GM21723 (cell line): ENCODE results near the gene XYLT1.

ENCODE experiments used
- ATAC-seq: cut with Tn5 transposase; IDR thresholded peaks from one replicate; pipeline ENCODE4 v1.9.1; 2021; ENCODE audit warnings: mild to moderate bottlenecking, moderate library complexity; ENCODE audit not compliant: unreplicated experiment

Gene XYLT1

DNA sequence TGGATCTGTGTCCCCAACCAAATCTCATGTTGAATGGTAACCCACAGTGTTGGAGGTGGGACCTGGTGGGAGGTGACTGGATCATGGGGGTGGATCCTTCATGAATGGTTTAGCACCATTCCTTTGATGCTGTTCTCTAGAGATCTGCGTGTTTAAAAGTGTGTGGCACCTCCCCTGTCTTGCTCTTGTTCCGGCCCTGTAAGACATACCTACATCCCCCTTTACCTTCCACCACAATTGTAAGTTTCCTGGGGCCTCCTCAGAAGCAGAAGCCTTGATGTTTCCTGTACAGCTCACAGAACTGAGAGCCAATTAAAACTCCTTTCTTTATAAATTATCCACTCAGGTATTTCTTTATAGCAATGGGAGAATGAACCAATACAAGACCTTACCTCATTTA, 257.7 kb downstream of the XYLT1 start:
- no peak for ATAC-seq

DNA sequence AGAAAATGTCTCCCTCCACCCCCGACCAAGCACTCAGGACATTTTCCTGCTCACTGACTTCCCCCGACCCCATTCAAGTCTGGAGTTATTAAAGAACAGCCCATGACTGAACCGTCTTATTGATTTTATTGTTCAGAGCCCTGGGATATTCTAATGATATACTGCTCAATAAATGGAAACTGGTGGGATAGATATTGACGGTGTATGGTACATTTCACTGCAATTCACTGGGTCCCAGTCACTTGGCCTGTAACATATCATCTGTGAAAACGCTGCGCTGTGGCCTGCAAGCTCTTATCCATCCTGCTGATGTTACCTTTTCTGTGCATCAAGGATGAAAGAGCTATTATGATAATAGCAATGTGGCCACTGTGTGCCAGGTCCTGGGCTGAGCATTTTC, 258.2 kb downstream of the XYLT1 start:
- ATAC-seq, result no peak

DNA sequence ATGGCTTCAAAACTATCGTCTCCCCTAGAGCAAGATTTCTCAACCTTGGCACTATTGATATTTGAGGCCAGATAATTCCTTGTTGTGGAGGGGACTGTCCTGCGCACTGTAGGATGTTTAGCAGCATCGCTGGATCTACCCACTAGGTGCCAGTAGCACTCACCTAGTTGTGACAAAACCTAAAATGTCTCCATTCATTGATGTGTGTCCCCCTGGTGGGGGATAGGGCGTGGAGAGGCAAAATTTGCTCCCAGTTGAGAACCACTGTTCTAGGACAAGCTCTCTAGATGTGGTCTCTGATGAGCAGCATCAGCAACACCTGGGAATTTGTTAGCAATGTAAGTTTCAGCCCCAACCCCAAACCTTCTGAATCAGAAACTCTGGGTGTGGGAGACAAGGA, 259.0 kb downstream of the XYLT1 start:
- ATAC-seq, result no peak

DNA sequence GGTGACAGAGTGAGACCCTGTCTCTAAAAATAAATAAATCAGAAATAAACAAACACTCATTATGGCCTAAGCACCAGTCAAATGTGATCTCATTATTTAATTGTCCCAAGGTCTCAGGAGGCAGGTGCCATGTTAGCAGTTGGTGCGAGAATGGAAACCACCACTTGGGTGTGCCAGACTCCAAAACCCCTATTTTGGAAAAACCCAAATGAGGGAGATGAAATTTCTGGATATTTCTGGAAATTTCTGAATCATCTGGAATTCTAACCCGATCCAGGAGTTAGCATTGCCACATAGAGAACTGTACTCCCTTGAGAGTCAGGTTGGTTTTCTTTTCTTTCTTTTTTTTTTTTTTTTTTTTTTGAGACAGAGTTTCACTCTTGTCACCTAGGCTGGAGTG, 264.0 kb downstream of the XYLT1 start:
- ATAC-seq, result no peak

DNA sequence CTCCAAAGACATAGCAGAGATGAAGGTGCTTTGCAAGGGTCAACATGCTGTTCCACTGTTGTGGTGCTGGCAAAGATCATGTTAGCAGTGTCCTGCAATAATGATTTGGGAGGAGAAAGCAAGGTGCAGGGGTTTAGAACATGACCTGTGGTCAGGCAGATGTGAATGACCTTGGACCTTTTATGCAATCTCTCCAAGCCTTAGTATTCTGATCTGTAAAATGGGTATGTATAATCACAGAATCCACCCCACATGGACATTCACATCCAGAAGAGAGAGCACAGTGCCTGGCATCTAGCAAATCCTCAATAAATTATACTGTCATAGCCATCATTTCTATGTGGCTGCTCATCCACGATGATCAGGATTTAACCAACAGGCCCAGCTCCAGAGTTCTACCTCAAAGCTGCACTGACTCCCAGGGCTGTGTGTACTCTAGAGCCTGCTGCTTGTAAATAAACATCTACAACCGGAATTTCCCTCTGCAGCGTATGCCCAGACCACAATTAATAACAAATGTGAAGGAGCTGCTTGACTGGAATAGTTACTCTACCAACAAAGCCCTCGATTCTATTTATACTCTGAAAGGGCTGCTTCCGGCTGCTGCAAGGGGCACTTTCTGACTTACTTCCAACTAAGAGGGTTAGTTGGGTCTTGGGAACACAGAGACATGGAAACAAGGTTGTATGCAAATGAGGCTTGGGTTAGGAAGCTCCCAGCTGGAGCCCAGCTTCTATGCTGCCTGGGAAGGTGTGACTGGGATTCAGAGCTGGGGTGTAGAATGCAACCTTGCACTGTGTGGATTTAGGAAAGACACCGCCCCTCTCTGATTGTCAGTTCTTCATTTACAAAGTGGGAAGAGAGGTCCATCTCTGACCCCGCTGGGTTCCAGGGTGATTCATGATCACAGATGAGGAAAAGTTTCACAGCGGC, 265.2 kb downstream of the XYLT1 start:
- no peak for ATAC-seq

DNA sequence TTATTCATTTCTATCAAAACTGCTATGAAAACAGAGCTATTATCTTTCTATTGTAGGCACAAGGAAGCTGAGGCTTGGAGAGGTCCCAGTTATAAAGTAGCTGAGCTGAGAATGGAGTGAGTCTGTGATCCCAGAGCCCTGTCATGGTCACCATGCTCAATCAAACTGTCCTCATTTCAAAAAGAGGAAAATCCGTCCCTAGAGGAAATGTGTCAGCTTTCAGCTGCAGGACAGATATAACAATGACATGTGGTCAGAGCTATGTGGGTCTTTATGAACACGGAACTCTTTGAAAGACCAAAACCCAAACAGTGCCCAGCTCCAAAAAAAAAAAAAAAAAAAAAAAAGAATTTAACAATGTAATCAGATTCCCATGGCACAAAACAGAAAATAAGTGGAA, 266.1 kb downstream of the XYLT1 start:
- ATAC-seq, result no peak

DNA sequence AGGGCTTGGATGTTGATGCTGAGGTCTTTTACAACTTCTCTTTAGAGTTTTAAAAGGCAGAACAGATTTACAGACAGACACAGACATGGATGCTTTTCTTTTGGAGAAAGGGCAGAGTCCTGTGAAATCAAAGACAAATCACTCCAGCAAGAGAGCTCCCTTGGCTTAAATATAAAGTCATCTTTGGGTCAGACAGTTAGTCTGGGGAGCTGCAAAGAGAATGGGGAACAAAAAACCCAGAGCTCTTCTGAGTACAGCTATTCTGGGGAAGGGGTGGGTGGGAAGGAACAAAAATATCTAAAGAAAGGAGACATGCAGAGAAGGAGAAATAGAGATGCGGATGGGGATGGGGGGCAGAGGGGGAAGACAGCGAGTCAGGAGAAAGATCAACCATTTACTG, 266.6 kb downstream of the XYLT1 start:
- no peak for ATAC-seq

DNA sequence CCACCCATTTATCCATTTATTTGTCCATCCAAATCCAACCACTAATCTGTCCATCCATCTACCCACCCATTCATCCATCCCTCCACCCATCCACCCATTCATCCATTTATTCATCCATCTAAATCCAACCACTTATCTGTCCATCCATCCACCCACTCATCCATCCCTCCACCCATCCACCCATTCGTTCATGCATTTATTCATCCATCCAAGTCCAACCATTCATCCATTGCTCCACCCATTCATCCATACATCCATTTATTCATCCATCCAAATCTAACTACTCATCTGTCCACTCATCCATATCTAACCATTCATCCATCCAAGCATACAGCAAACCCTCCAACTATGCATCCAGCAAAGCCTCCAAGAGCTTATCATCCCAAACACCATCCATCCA, 267.3 kb downstream of the XYLT1 start:
- no peak for ATAC-seq

DNA sequence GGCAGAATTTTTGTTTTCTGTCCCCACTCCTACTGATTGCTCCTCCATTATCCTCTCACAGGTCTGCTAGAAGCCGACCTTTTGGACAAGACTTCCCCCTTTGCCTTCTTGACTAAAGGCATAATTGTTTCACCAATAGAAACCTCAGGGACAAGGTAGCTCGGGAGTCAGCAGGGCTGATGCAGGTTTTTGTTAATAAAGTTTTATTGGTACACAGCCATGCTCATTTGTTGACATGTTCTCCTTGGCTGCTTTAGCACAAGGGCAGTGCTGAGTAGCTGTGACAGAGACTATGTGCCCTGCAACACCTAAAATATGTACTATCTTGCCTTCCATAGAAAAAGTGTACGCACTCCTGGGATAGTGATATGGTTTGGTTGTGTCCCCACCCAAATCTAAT, 271.6 kb downstream of the XYLT1 start:
- no peak for ATAC-seq

DNA sequence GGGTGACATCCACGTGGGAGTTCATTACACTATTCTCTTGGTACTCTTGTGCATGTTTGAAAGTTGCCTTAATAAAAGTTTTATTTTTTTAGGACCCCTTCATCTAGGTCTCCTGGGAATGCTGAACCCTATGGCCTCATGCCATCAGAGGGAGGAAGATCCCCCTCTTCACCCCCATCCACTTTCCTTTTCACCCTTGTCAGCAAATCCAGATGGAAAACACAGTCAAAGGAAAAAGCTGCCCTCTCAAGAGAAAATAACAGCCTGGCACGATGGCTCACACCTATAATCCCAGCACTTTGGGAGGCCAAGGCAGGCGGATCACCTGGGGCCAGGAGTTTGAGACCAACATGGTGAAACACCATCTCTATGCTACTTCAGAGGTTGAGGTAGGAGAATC, 274.2 kb downstream of the XYLT1 start:
- ATAC-seq, result no peak

DNA sequence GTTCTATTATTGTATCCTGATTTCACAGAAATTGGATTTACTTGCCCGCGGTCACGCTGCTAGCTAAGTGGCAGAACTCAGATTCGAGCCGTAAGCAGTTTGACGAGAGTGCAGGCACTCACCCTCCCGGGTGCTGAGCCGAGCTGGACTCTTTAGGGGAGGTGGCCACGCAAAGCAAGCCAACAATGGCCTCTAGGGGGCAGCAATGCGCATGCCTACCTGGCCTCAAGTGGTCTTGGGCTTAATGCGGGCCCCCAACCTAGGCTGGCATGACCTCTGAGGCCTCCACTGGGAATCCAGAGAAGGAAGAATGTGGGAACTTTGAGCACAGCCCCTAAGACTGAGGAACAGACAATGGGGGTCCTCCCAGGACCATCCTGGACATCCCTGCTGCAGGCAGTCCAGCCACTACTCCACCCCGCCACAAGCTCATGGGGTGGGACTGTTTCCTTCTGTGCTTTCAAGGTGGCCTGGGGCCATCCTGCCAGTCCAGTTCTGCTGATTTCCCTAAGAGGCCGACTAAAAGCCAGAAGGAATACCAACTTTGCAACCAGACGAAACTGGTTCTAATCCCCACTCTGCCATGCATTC, 276.5 kb downstream of the XYLT1 start:
- no peak for ATAC-seq

DNA sequence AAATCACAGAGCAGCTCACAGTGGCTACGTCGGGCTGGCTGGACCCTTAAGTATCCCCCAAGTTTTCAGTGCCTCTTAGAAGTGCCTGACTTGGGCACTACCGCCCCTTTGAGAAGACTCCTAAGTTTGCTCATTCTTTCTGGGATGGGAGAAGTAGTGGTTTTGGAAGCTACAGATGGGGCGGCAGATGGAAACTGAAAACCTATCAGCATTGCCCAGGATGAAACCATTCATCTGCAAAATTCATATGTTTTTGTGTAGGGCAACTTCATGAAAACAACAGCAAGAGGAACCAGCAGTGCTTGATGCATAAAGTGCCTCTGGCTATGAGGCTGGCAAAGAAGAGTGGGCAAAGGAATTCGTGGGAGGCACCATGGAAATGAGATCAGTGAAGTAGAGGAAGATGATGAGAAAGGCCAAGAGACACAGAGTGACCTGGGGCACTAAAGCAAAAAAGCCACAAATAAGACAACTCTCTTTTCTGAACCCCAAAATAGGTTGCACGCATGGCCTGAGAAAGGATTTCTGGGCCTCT, 277.1 kb downstream of the XYLT1 start:
- ATAC-seq, result no peak

DNA sequence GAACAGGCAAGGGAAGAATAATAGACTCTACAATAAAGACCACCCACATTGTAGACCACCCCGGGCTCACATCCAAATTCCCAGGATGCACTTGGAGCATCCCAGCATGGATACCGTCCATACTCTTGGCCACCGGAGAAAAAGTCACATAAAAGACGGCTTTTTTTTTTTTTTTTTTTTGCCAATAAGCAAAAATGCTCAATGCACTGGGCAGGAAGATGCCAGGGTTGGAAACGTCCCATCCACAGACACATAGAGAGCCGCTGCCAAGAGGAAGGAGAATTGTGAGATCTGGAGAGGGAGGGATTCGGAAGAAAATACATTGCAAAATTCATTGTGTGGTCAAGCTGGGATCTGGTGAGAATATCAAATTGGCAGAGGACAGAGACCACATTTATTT, 286.7 kb downstream of the XYLT1 start:
- ATAC-seq, result no peak

DNA sequence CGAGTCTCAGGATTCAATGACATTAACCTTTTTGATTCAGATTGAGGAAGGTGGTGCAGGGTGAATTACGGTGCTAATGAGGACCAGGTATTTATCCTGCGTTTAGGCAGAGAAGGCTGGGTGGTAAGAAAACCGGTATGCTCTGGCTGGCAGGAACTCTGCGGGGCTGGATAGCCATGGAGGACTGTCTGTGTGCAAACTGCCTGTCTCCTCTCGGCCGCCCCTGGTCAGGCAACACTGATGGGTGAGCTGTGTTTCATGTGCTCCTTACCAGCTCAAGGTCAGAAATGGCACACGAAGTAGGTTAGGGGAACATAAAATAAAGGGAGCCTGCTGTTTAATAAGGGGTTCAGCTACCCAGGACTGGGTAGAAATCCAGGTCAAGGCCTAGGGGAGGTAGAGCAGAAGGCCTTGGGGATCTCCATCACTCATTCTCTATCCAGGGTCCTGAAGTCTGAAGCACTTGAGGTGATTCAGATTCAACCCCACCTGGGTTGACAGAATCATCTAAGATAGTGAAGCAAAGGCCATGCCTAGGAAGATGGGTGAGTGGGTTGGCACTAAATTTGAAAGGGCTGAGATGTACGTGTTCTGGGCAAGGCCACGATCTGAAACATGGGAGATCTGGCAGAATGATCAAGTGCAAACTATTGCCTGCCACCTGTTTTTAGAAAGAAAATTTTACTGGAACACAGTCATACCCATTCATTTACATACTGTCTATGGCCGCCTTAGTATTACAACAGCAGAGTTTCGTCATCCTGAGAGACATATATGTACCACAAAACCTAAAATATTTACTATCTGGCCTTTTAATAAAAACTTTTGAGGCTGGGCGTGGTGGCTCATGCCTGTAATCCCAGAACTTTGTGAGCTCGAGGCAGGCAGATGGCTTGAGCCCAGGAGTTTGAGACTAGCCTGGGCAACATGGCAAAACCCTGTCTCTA, 292.5 kb downstream of the XYLT1 start:
- ATAC-seq, result no peak

DNA sequence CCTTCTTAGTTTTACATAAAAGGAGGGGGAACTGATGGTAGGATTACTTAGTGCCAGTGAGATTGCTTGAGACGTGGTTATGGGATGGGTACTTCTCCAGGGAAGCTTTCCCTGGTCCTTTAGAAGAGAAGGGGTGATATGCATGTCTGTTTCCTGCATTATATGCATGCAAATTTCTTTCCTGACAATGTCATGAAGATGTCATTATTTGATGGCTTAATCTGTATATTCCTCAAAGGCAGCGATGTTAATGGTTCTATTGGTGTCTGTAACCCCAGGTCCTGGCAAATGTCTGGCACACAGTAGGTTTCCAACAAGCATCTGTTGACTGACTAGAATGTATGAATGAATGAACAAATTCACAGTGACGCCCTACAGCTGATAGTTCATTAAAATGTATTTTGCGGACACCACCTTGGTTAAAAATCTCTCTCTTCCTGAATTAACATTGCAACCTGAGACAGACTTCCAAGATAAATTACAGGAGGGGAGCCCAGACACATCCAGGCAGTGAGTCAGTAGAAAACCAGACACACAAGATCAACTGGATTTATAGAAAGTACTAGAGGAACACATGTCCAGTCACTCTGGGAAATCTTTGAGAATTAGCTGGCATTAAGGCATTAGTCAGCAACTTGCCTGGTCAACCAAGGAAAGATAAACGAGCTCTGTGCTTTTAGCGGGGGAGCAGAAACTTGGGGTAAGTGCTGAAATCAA, 293.4 kb downstream of the XYLT1 start:
- ATAC-seq, result no peak

DNA sequence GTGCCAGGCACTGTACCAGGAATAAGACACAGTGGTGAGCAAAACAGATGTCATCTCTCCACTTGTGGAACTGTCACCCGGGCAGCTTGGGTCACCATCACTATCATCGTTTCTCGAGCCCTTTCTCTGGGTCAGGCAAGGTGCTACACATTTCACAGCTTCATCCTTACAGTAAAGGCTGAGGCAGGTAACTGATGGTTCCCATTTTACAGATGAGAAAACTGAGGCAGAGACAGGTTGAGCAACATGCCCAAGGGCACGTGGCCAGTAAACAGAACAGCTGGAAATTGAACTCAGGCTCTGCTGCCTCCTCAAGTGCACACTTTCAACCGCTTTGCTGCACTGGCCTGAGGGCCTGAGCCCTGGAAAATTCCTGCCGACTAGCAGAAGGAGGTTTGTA, 294.6 kb downstream of the XYLT1 start:
- ATAC-seq, result no peak

DNA sequence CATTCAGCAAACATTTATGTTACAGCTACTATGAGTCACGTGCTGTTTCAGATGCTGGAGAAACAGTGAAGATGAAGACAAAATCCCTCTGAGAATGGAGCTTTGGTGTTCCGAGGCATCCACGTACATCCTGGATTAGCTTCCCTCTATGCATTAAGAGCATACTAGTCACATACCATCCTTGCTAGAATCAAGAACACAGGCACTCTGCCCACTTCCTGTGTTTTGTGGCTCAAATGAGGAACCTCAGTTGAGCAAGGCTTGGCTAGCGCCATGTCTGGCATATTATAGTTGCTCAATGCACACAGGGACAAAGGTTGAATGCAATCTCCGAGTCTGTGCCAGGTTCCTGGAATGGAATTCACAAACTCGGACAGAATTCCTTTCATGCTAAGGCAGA, 297.5 kb downstream of the XYLT1 start:
- no peak for ATAC-seq

DNA sequence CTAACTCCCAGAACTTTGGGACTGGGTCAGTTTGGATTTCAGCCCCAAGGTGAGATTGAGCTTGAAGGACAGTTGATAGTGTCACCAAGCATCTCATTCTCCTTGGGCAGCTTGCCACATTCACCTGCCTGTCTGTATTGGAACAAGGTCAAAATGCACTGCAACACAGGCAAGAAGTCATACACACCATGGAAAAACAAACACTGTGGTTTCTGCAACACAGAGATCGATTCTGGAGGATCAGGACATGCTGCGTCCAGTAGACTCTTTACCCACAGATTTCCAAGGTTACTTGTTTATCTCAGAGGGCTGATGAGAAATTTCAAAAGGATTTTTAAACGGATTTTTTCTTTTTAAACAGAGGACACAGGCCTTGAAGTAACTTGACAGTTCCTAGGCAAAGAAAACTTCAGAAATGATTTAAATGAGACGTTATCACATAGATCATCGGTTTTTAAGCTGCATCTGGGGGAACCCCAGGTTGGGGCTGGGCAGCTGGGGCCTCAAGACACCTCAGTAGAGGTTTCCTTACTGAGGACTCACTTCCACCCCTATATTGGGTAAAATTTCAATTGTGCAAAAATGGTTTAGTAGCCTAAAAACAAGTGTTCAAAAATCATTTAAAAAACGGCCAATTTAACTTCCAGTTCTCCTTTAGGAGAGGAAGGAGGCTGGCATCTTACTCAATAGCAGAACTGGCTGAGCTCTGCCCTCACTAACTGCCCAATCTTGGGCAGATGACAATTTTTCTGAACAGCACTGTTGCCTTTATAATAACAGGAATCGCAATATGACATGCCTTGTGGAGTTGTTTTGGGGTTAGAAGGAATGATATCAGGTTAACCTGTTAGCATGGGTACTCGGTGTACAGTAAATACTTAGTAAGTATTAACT, 299.3 kb downstream of the XYLT1 start:
- ATAC-seq, result no peak

DNA sequence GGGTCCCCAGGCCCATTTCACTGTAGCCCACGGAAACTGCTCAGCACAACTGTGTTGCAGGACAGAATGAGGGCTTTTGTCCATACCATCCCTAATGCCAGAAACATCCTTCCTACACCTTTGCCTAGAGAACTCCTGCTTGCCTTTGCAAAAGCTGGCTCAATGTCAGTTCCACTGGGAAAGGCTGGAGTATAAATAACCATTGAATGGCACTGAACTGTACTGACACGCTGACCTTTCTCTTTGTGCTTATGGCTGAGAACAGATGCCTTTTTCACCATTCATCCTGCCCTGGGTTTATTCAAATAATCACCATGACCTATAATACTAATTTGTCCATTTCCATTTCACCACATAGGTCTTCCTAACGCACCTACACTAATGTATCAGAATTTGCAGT, 300.3 kb downstream of the XYLT1 start:
- ATAC-seq, result no peak

DNA sequence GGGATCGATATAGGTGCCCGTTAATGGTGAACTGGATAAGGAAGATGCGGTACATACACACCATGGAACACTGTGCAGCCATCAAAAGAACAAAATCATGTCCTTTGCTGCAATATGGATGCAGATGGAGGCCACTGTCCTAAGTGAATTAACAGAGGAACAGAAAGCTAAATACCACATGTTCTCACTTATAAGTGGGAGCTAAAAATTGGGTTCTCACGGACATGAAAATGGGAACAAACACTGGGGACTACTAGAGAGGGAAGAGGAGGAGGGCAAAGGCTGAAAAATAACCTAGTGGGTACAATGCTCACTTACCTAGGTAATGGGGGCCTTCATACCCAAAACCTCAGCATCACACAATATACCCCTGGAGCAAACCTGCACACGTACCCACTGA, 302.6 kb downstream of the XYLT1 start:
- no peak for ATAC-seq
